Measurements from ENCODE around the gene PRSS16. TPM values are rescaled to one million over a fixed set of nuclear protein-coding genes. Genes with fewer than 3 reads are reported as not detected.

PRSS16 gene
- total RNA-seq, 1 donor from 2014 or later: not detected

DNA sequence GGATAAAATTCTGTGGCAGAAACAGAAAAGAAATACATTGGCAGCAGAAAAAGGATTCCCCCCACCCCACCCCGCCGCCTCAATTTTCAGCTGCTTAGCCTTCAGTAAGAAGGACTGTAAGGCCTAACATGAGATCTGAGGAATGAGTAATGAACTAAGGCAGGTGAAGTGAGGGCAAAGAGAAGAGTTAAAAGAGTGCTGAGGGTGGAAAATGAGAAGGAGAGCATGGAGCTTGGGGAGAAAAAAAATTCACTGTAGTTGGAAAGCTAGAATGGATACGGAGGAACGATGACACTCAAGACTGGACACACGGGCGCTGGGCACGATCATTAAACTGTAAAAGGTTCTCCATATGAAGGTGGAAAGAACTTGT, 50.0 kb downstream of the PRSS16 start:
- Mint-ChIP-seq H3K36me3 (ENCODE audit: unreplicated experiment) (no peaks in the 10 kb centered on the region), H3K27me3 (ENCODE audit: unreplicated experiment) (peaks cover 74% of the 10 kb centered on the region), H3K4me1 (ENCODE audit: unreplicated experiment) (peaks cover 25% of the 10 kb centered on the region), H3K27ac (ENCODE audit: unreplicated experiment) (no peak overlapping the region), H3K4me3 (ENCODE audit: unreplicated experiment) (no peak overlapping the region), H3K9me3 (ENCODE audit: unreplicated experiment) (no peaks in the 10 kb centered on the region)
- no peak for TF ChIP-seq CTCF (IDR thresholded peaks at IDR 0.05)
- DNase-seq (ENCODE audit: extremely low spot score, unreplicated experiment): no peak

DNA sequence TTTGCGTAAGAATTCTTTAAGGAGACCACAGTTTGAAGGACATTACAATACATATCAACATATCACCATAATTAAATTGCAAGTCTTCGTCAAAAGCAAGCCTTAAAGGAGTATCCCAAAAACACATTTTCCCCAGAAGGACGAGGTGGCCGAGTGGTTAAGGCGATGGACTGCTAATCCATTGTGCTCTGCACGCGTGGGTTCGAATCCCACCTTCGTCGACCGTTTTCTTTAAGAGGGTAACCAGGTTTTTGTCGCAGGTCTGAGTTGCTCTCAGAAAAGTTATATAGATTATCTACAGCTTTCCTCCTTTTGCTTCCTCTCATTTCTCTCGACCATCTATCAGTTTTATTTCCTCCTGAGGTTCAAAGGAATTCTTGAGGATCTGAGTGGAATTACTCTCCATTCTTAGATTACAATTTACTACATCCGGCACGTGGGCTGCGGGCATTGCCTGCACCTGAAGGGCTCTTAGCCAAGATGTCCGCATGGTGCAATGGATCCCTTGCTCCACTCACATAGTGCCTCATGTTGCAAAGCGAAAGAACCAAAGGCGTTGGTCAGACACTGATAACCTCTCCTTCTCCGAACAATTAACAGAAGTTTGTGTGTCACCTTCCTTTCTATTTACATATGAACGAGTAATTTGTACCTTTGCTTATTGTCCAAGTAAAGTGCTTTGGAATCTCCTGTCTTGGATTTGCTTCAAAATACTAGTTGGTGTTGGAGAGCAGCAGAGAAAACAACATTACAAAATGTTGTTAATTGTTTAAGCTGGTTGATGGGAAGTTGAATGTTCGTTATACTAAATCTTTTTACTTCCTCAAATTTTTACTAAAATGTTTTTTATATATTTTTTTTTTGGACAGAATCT, 50.6 kb downstream of the PRSS16 start:
- Mint-ChIP-seq H3K27ac (ENCODE audit: unreplicated experiment) (no peak overlapping the region), H3K36me3 (ENCODE audit: unreplicated experiment) (no peaks in the 10 kb centered on the region), H3K27me3 (ENCODE audit: unreplicated experiment) (peaks cover 75% of the 10 kb centered on the region), H3K4me3 (ENCODE audit: unreplicated experiment) (no peak overlapping the region), H3K4me1 (ENCODE audit: unreplicated experiment) (peaks cover 25% of the 10 kb centered on the region), H3K9me3 (ENCODE audit: unreplicated experiment) (no peaks in the 10 kb centered on the region)
- DNase-seq (ENCODE audit: extremely low spot score, unreplicated experiment): no peak
- TF ChIP-seq CTCF (IDR thresholded peaks at IDR 0.05): no peak

- no peak for TF ChIP-seq CTCF (IDR thresholded peaks at IDR 0.05)
- Mint-ChIP-seq H3K4me1 (ENCODE audit: unreplicated experiment) (no peaks in the 10 kb centered on the region), H3K9me3 (ENCODE audit: unreplicated experiment) (no peaks in the 10 kb centered on the region), H3K36me3 (ENCODE audit: unreplicated experiment) (no peaks in the 10 kb centered on the region), H3K27ac (ENCODE audit: unreplicated experiment) (no peak overlapping the region), H3K27me3 (ENCODE audit: unreplicated experiment) (peaks cover 46% of the 10 kb centered on the region), H3K4me3 (ENCODE audit: unreplicated experiment) (no peak overlapping the region)
- no peak for DNase-seq (ENCODE audit: extremely low spot score, unreplicated experiment)
Measured at GRCh38 chr6:27303613-27304272, 56.2 kb downstream of the PRSS16 start.

Other genes starting within 250 kb of the PRSS16 start
- gene POM121L2, start 64.6 kb downstream of the PRSS16 start, total RNA-seq: not detected in 2 replicates
- gene ZNF391, start 141.1 kb downstream of the PRSS16 start, total RNA-seq: 2.4 and 4.0 TPM in 2 replicates
- 9.5 and 10.7 TPM in 2 replicates for gene ZNF184, start 225.4 kb downstream of the PRSS16 start, total RNA-seq

All from osteocyte (in vitro differentiated cells).